ENCODE results near the gene NIPAL4.

The NIPAL4 gene

GRCh38 chr5:157486221-157486681 lies 26.2 kb downstream of the NIPAL4 start:
- DNase-seq = no peak

GRCh38 chr5:157486861-157487260 lies 26.8 kb downstream of the NIPAL4 start:
- DNase-seq = no peak

- DNase-seq = no peak
Measured at GRCh38 chr5:157487358-157487757, 27.3 kb downstream of the NIPAL4 start.

- no peak for DNase-seq
Measured at GRCh38 chr5:157491471-157491995, 31.5 kb downstream of the NIPAL4 start.

- no peak for DNase-seq
Measured at GRCh38 chr5:157492886-157493285, 32.9 kb downstream of the NIPAL4 start.

- DNase-seq = no peak
Measured at GRCh38 chr5:157494178-157494832, 34.3 kb downstream of the NIPAL4 start.

DNA sequence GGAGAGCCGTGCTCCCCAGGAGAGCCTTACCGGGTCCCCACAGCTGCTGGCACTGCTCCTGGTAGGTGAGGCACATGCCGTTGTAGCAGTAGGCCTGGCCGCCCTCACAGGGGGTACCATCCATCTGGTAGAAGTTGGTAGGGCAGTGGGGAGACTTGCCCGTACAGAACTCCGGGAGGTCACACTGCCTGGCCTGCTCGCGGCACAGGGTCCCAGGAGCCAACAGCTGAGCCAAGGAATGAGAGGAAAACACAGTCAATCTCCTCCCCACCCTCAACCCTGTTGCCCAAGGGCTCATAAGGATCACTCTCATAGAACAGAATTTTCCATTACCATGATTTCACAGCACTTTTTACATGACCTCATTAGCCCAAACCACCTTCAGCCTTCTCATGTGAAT lies 36.9 kb downstream of the NIPAL4 start:
- no peak for DNase-seq

DNA sequence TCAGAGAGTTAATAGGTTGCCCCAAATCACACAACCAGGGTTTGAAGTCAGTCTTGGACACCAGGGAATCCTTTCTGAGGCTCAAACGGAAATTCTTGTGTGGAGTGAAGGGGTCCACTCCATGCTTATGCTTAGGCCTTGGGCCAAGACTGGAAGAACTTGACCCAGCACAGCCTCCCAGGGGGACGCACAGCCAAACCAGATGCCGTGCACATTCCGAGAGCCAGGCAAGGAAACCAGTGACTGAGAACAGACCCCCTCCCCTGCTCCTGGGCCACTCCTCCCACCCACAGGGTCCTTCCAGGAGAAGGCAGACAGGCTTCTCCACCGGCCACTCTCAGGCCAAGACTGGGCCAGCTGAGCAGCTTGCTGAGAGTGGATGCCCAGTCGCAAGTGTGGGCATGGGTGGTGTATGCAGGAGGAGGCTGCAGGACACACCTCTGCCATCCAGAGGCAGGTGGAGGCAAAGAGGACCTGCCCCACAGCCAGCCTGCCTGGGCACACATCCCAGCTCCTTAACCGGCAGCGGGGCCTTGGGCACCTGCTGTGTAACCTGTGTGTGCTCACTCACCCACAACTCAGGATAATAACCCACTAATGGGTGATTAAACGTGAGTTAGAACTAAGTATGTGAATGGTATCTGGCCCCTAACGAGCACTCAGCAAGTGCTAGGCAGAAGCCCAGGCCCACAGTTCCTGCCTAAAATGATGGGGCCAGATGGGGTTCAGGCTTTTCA lies 38.0 kb downstream of the NIPAL4 start:
- DNase-seq = no peak

DNA sequence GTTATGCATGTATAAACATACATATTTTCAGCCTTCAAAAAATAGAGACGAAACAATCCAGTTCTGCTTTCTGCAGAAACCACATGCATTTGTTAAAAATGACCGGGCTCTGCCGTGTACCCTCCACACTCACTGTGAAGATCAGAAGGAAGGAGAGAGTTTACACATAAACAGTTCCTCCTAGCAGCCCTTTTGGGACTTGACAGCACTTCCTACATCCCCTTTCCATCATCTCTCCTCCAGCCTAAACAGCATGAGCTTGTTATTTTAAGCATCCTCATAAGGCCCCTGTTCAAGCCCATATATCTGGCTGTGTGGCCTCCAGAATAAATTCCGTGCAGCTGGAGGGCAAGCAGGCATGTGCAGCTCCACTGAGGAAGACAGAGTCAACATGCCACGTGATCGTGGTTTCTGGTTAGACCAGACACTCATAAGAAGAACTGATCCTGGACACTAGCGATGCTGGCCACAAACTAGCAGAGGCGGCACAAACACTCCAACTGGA lies 42.2 kb downstream of the NIPAL4 start:
- DNase-seq = no peak

DNA sequence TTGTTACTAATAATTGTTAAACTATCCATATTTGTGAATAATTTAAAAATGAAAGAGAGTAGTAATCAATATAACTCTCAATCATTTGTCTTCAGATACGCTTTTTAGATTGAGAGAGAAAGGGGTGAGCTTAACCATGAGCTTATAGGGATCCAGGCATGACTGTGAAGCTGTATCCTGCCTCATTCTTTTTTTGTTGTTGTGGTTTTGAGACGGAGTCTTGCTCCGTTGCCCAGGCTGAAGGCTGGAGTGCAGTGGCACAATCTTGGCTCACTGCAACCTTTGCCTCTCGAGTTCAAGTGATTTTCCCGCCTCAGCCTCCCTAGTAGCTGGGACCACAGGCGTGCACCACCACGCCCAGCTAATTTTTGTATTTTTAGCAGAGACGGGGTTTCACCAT lies 44.0 kb downstream of the NIPAL4 start:
- no peak for DNase-seq

DNA sequence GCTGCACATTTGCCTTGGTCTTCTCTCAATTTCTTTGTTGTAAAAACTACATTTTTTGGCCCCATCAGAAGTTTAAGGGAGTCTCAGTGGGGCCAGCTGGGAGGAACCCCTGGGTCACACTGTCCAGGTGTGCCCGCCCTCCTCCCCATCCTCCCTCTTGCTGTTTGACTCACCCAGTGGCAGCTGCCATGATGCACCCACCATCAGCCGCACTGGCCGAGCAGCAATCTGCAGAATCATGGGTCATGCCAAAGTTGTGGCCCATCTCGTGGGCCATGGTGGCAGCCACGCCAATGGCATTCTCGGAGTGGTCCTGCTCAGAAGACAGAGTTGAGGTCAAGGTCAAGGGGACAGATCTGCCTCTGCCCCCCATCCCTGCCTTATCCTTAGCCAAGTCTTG lies 45.5 kb downstream of the NIPAL4 start:
- DNase-seq = no peak

- no peak for DNase-seq
Measured at GRCh38 chr5:157506066-157506590, 46.1 kb downstream of the NIPAL4 start.

DNA sequence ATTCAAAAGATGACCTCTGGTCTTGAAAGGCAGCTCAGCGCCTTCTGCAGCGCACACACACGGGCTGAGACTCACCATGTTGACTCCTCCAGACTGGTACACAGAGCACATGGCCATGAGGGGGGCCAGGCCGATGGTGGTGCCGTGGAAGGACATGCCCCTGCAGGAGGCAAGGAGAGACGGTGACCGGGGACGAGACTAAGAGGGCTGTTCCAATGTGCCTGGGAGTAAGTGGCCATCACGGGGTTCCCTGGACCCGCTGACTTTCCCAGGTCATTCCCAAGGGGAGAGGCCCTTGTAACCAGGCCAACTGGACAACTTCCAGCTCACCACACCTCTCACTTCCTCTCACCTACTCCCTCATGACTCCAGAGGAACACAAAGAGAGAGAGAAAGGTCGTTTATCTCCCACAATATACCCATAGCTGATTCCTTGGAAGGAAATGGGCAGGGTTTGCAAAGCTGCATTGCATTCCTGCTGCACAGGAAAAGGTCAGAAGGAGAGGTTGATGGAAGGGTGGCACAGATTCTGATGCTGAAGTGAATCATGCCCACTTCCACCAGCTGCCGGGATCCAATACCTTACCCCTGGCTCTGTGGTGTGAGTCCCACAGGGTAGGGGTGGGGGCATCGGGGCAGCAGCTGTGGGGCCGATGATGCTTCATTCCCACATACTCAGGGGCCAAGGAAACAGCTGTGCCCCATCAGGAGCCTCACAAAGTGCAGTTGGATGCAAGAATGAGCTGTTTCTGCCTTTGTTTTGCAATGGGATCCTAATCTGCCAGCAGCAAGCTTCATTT lies 47.2 kb downstream of the NIPAL4 start:
- DNase-seq = no peak

DNA sequence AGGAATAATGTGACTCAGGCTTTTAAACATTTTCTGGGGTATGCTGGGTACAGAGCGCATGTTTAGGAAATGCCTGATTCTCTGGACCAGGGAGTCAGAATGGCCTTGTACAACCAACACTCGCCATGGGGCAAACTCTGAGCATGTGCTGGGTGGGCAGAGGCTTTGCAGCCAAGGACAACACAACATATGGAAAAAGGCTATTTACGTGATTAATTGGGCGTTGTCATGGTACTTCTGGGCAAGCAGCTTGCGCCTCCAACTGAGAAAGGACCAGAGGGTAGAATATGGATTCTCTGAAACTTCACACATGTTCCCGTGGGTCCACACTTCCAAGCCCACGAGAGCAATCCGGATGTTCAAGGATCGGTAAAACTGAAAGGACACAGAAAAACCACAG lies 49.1 kb downstream of the NIPAL4 start:
- no peak for DNase-seq

DNA sequence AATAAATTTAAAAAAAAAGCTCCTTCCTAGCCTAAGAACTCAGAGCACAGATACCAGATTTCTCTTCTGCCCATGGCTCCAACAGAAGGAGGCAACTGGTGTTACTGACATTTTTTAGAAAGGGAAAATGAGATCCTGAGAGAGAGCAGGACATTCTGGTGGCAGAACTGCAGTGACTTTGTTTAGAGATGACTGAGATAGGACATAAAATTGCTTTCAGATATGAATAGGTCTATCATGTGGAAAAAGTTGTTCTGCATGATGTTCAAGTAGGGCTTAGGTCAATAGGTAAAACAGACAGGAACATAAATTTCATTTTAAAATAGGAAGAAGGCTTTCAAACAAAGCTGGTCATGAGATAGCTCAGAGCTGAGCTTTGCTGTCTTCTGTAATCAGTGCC lies 49.6 kb downstream of the NIPAL4 start:
- no peak for DNase-seq

- DNase-seq = no peak
Measured at GRCh38 chr5:157510682-157511081, 50.7 kb downstream of the NIPAL4 start.

- no peak for DNase-seq
Measured at GRCh38 chr5:157511651-157512644, 51.9 kb downstream of the NIPAL4 start.

GRCh38 chr5:157513182-157513581 lies 53.2 kb downstream of the NIPAL4 start:
- no peak for DNase-seq

- no peak for DNase-seq
Measured at GRCh38 chr5:157514974-157515373, 55.0 kb downstream of the NIPAL4 start.

DNA sequence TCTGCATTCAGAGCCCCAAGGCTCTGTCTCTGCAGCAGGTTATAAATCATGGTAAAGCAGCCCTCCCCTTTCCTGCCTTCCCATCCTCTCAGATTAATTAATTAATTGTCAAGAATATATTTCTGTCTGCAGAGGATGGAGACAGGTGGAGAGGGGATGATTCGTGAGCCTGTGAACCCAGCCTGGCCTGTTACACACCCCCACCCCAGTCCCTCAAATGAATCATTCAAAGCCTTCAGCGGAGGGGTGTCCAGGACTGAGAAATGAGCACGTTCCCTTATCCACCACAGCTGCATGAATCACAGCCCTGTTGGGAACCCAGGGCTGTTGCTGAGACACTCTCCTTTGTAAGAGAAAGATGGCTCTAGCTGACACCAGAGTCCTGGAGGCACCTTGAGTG lies 56.0 kb downstream of the NIPAL4 start:
- peak; percentile 63 for DNase-seq

DNA sequence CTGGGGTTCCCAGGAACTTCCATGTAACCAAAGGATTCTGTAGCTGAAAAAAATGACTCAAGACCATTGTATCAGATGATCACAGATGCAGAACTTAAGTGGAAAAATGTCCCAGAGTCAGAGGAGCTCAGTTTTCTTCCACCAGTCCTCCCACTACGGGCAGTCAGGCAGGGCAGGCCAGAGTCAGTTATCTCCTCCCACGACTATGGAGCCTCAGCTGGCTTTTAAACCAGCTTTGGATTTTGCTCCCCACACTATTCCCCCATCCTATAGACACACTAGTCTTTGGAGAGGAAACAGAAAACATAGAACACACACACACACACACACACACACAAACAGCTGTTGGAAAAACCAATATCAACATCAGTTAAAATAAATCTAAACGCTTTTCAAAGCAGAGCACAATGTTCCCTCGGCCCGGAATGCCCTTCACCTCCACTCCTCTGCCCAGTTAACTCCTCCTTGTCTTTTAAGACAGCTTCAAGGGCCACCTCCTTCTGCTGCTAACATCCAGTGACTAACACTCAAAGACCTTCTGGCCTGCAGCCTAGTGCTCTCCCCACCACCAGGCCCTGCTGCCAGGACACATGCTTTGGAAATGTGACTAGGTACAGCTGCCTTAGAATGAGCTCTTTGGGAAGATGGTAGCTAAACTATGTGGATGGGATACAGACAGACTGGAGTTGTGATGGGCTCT lies 56.8 kb downstream of the NIPAL4 start:
- no peak for DNase-seq

Measured in activated CD8-positive, alpha-beta memory T cell treated with anti-CD3 and anti-CD28 coated beads, Interleukin-2, amount 50 U/mL, for 48 hours (primary cell).